Myometrial cell (primary cell): Measurements from ENCODE around the gene BMP8B. TPM values are rescaled to one million over a fixed set of nuclear protein-coding genes. Genes with fewer than 3 reads are reported as not detected.

Experiments used
- total RNA-seq: library from RNA; depleted of rRNA; stranded (reverse); fragments of >200 nt; gene quantifications from 2 replicates; pipeline ENCODE4 v1.2.3, GENCODE V29; 2015

BMP8B gene, protein sequence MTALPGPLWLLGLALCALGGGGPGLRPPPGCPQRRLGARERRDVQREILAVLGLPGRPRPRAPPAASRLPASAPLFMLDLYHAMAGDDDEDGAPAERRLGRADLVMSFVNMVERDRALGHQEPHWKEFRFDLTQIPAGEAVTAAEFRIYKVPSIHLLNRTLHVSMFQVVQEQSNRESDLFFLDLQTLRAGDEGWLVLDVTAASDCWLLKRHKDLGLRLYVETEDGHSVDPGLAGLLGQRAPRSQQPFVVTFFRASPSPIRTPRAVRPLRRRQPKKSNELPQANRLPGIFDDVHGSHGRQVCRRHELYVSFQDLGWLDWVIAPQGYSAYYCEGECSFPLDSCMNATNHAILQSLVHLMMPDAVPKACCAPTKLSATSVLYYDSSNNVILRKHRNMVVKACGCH
- total RNA-seq, result not detected in 2 replicates

GRCh38 chr1:39788758-39789570 is at the start of gene BMP8B:
Gene BMP8B (minus strand): TSS chr1:39788865. CDS start chr1:39788485, 380 bp downstream.

DNA sequence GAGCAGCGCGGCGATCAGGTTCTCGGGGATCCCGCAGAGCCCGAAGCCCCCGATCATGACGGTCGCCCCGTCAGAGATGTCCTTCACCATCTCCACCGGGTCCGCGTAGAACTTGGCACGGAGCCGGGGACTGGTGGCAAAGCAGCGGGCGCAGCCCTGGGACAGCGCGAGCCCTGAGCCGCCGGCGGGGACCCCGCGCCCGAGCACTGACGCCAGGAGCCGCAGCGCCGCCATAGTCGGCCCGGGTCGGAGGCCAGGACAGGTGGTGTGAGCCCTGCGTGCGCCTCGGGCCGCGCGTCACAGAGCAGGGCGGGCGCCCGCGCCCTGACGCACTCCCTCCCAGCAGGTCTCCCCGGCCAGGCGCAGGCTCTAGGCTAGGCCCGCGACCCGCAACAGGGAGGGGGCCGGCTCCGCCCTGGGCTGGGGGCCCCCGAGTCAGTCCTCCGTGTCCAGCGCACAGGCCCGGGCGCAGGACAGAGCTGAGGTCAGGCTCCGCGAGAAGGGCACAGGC is 17.6 kb downstream of the BMP8B start, which contains the start of gene OXCT2:
Gene OXCT2 (minus strand): TSS at position 327 of the 511 bp plus-strand sequence. CDS start 93 bp downstream, at position 234.

DNA sequence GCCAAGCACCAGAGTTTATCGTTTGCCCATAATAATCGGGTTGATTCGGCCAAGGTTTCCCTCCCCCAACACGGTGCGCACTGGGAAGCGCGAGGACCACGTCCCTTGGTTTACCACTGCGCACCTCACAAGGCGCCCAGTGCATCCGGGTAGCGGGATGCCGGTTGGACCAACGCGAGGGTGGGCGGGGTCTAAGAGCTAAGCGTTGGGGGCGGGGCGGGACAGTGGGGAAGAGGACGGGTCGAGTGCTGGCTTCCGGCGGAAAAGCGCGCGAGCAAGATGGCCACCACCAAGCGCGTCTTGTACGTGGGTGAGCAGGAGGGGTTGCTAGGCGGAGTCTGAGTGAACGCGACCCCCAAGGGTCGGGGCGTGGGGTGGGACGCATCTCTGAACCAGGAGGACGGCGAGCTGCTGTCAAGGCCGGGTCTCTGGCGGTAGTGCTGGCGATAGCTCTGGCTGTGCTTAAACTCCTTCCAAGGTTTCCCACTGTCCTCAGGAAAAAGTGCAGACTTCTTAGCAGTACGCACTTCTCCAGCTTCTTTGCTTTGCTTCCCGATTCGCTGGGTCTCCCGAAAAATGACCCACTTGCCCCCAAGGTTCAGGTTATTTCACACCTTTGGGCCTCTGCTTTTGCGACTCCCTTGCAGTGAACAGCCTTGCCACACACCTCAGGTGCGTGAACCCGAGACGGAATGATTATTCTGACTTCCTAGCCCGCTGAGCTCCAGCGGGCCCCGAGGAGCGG is 49.9 kb downstream of the BMP8B start, which contains the start of gene PPIE:
Gene PPIE (plus strand): TSS at position 261 of the 745 bp plus-strand sequence. CDS start 19 bp downstream, at position 280.

Other genes starting within 250 kb of the BMP8B start
- gene PABPC4, start 212.1 kb downstream of the BMP8B start, total RNA-seq, result 135 and 158 TPM in 2 replicates
- 0.18 TPM in 1 of 2 replicates, not detected in the other for gene HEYL, start 149.2 kb downstream of the BMP8B start, total RNA-seq
- gene NT5C1A, start 116.8 kb downstream of the BMP8B start, total RNA-seq, result not detected in 2 replicates
- not detected in 2 replicates for gene HPCAL4, start 97.4 kb downstream of the BMP8B start, total RNA-seq
- gene PPIE, start 50.0 kb downstream of the BMP8B start, total RNA-seq, result 53.0 and 67.5 TPM in 2 replicates
- gene OXCT2, start 17.5 kb downstream of the BMP8B start, total RNA-seq, result 5.1 TPM in 1 of 2 replicates, not detected in the other
- 10.7 and 16.3 TPM in 2 replicates for gene TRIT1, start 94.6 kb upstream of the BMP8B start, total RNA-seq
- not detected in 2 replicates for gene MYCL, start 113.1 kb upstream of the BMP8B start, total RNA-seq
- 3.7 and 4.6 TPM in 2 replicates for gene MFSD2A, start 166.3 kb upstream of the BMP8B start, total RNA-seq